SK-N-SH (cell line): Measurements from ENCODE around the gene RAG2. TPM values are rescaled to one million over a fixed set of nuclear protein-coding genes. Genes with fewer than 3 reads are reported as not detected.

Source experiments
- CTCF ChIA-PET: fragments of 300-600, 350-600 bp; formaldehyde crosslinking; extraction: SDS; loops from one replicate; lab custom pipeline; 2021; lab: Yijun Ruan, JAX
- POLR2A ChIA-PET: fragments of 350-600 bp; sonication (Branson Sonifier 250); formaldehyde crosslinking; extraction: SDS; loops from one replicate; lab custom pipeline; 2020; ENCODE audit warnings: antibody characterized with exemption, inconsistent platforms; lab: Yijun Ruan, JAX
- DNase-seq: peaks from one replicate; pipeline ENCODE4 v3.0.0; 2012
- H2AFZ ChIP-seq: fragments of 200-600 bp; sonication (generic); 2 replicates; pipeline ENCODE4 v1.8.1; 2016; ENCODE audit warnings: antibody characterized with exemption, mild to moderate bottlenecking, low read depth
- H3F3A ChIP-seq: fragments of 200-600 bp; sonication (generic); replicated peaks from 2 replicates; pipeline ENCODE3; 2016; ENCODE audit warnings: antibody characterized with exemption, mild to moderate bottlenecking; ENCODE audit not compliant: insufficient read depth
- H3K27ac ChIP-seq, 2 experiments: fragments of 200-500 bp in 1 of 2; fragments of 200-600 bp in 1 of 2; sonication (Bioruptor generic) in 1 of 2; sonication (generic), shearing (Covaris generic) in 1 of 2; 2 replicates each; pipeline versions ENCODE4 v1.5.1 to v1.6.1; 2014 to 2016; ENCODE audit warnings: low read depth in 2 of 2, inconsistent platforms in 1 of 2, low read length in 1 of 2, mild to moderate bottlenecking in 1 of 2, mixed read lengths in 1 of 2
- H3K27me3 ChIP-seq: fragments of 200-600 bp; sonication (generic), shearing (Covaris generic); 2 replicates; pipeline ENCODE4 v1.6.1; 2016; ENCODE audit warnings: mixed run types; ENCODE audit not compliant: insufficient read depth
- H3K36me3 ChIP-seq, 2 experiments: fragments of 200-500 bp in 1 of 2; fragments of 200-600 bp in 1 of 2; sonication (Bioruptor generic) in 1 of 2; sonication (generic) in 1 of 2; replicated peaks in 1 of 2; 2 replicates each; pipeline versions ENCODE3 to v1.5.1; 2014 to 2016; ENCODE audit warnings: low read length in 1 of 2, mild to moderate bottlenecking in 1 of 2; ENCODE audit not compliant: insufficient read depth in 2 of 2, control insufficient read depth in 1 of 2
- H3K4me1 ChIP-seq, 2 experiments: fragments of 200-500 bp in 1 of 2; fragments of 200-600 bp in 1 of 2; sonication (Bioruptor generic) in 1 of 2; sonication (generic), shearing (Covaris generic) in 1 of 2; 2 replicates each; pipeline versions ENCODE4 v1.5.1 to v1.6.1; 2014 to 2016; ENCODE audit warnings: low read depth in 1 of 2, low read length in 1 of 2, mixed run types in 1 of 2; ENCODE audit not compliant: insufficient read depth in 2 of 2, control insufficient read depth in 1 of 2
- H3K4me2 ChIP-seq: fragments of 200-600 bp; sonication (generic), shearing (Covaris generic); 2 replicates; pipeline ENCODE4 v1.6.1; 2017; ENCODE audit warnings: mixed run types
- H3K4me3 ChIP-seq, 2 experiments: fragments of 200-500 bp in 1 of 2; fragments of 200-600 bp in 1 of 2; sonication (Bioruptor generic) in 1 of 2; sonication (generic), shearing (Covaris generic) in 1 of 2; 2 replicates each; pipeline versions ENCODE4 v1.5.1 to v1.8.1; 2014 to 2016; ENCODE audit warnings: low read depth in 2 of 2, inconsistent platforms in 1 of 2, low read length in 1 of 2, mild to moderate bottlenecking in 1 of 2, mixed read lengths in 1 of 2, moderate library complexity in 1 of 2
- H3K79me2 ChIP-seq: fragments of 200-600 bp; sonication (generic); 2 replicates; pipeline ENCODE4 v1.8.1; 2017; ENCODE audit warnings: mild to moderate bottlenecking; ENCODE audit not compliant: insufficient read depth
- H3K9ac ChIP-seq: fragments of 200-600 bp; sonication (generic); 2 replicates; pipeline ENCODE4 v1.6.1; 2017; ENCODE audit warnings: mixed run types
- H3K9me2 ChIP-seq: fragments of 200-600 bp; sonication (generic); 2 replicates; pipeline ENCODE4 v1.6.1; 2017; ENCODE audit warnings: mixed run types
- H3K9me3 ChIP-seq: fragments of 200-600 bp; sonication (generic); 2 replicates; pipeline ENCODE4 v1.6.1; 2017; ENCODE audit warnings: mixed run types, mild to moderate bottlenecking, moderate library complexity
- H4K20me1 ChIP-seq: fragments of 200-600 bp; sonication (generic); 2 replicates; pipeline ENCODE4 v1.6.1; 2017; ENCODE audit warnings: mild to moderate bottlenecking, mixed run types; ENCODE audit not compliant: insufficient read depth
- CHD2 ChIP-seq: fragments of 150-350 bp; IDR thresholded peaks from 2 replicates; pipeline ENCODE4 v1.6.1; 2018; ENCODE audit warnings: low read length; ENCODE audit not compliant: partially characterized antibody
- EZH2phosphoT487 ChIP-seq: fragments of 200-600 bp; sonication (generic); IDR thresholded peaks from 2 replicates; pipeline ENCODE4 v1.6.1; 2017; ENCODE audit warnings: low read depth, mixed run types, mild to moderate bottlenecking, antibody characterized with exemption, moderate library complexity, borderline replicate concordance
- GABPA ChIP-seq: IDR thresholded peaks from 2 replicates; pipeline ENCODE4 v1.4.0; 2012; ENCODE audit warnings: low read depth, mild to moderate bottlenecking
- JUND ChIP-seq: IDR thresholded peaks from 2 replicates; pipeline ENCODE4 v1.4.0; 2012
- NRF1 ChIP-seq: IDR thresholded peaks from 2 replicates; pipeline ENCODE4 v1.6.1; 2012; ENCODE audit warnings: low read depth, mild to moderate bottlenecking, low read length
- POLR2AphosphoS5 ChIP-seq: IDR thresholded peaks from 2 replicates; pipeline ENCODE4 v1.6.1; 2012; ENCODE audit warnings: low read depth, low read length
- REST ChIP-seq: IDR thresholded peaks from 2 replicates; pipeline ENCODE4 v1.6.1; 2012; ENCODE audit warnings: mild to moderate bottlenecking, low read depth, low read length, moderate library complexity
- RFX5 ChIP-seq: IDR thresholded peaks from 2 replicates; pipeline ENCODE4 v1.6.1; 2012; ENCODE audit warnings: mild to moderate bottlenecking, improper control_type of control experiment, low read length
- TAF1 ChIP-seq: IDR thresholded peaks from 2 replicates; pipeline ENCODE4 v1.6.1; 2012; ENCODE audit warnings: low read depth, mild to moderate bottlenecking, low read length, moderate library complexity, borderline replicate concordance
- TEAD4 ChIP-seq: IDR thresholded peaks from 2 replicates; pipeline ENCODE4 v1.4.0; 2012; ENCODE audit warnings: mild to moderate bottlenecking, borderline replicate concordance; ENCODE audit not compliant: insufficient read depth
- USF2 ChIP-seq: fragments of 150-350 bp; IDR thresholded peaks from 2 replicates; pipeline ENCODE4 v1.6.1; 2017; ENCODE audit warnings: antibody characterized with exemption, low read length, low read depth, borderline replicate concordance
- YY1 ChIP-seq: IDR thresholded peaks from 2 replicates; pipeline ENCODE4 v1.4.0; 2012; ENCODE audit warnings: low read depth, mild to moderate bottlenecking
- WGBS: methylation state at CpG from one replicate; pipeline ENCODE4 v1.1.6; 2017; ENCODE audit warnings: low lambda C conversion rate; 5-methylcytosine and 5-hydroxymethylcytosine counted together
- polyA plus RNA-seq, 3 experiments: library from polyadenylated mRNA; depleted of rRNA; stranded (reverse); fragments of >200 nt; gene quantifications; 2 replicates each; pipeline ENCODE4 v1.2.3, GENCODE V29; 2012
- TF ChIP-seq, protein P1 (sequence below): IDR thresholded peaks from 2 replicates; pipeline ENCODE4 v1.4.0; 2012; ENCODE audit warnings: low read depth
- TF ChIP-seq, protein P2 (sequence below): IDR thresholded peaks from 2 replicates; pipeline ENCODE4 v1.4.0; 2012; ENCODE audit warnings: low read depth, borderline replicate concordance

Gene RAG2
- polyA plus RNA-seq, 1 of the 3 experiments (the other 2 are of a cell fraction), result 0.15 TPM

DNA sequence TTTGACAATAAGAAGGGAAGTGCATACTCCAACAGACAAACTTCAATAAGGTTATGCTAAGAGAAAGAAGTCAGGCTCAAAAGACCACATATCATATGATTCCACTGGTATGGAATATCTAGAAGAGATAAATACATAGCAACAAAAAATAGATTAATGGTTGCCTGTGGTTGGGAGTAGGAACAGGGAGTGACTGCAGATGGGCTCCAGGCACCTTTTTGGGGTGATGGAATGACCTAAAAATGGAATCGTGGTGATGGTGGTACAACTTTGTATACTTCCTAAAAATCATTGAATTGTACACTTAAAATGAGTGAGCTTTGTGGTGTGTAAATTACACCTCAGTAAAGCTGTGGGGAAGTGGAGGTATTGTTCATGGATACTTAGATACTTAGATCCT lies 29.0 kb upstream of the RAG2 start:
- Histone ChIP-seq H3K79me2 (no peaks in the 10 kb centered on the region), H3K9ac (no peak overlapping the region), H3K9me3 (no peaks in the 10 kb centered on the region), H3K27ac (peak overlapping the region in 1 of 2 experiments; percentile 99; a peak in 2 of 4 replicates), H2AFZ (no peak overlapping the region), H3K4me3 (no peak overlapping the region), H3K9me2 (no peaks in the 10 kb centered on the region), H3K27me3 (no peaks in the 10 kb centered on the region), H4K20me1 (no peaks in the 10 kb centered on the region), H3F3A (no peaks in the 10 kb centered on the region), H3K36me3 (peaks cover 0 to 2% of the 10 kb centered on the region in 2 experiments), H3K4me1 (peaks cover 0 to 49% of the 10 kb centered on the region in 2 experiments; a peak in 2 of 4 replicates), H3K4me2 (no peak overlapping the region)
- no peak for DNase-seq
- ChIA-PET POLR2A (interaction anchor here (2.0 kb wide), 1 partner anchor 62 kb away, joined by 16 read pairs; no protein-coding TSS in a partner anchor), CTCF (interaction anchor here (1.0 to 4.6 kb wide), 8 partner anchors 7 to 123 kb away, joined by 3 to 49 read pairs (median 6); no protein-coding TSS in a partner anchor)
- 26% methylated on average over 1 of the region's 1 CpG for WGBS
- TF ChIP-seq TAF1 (no peak), NRF1 (no peak), USF2 (no peak), CHD2 (no peak), JUND (no peak), GABPA (no peak), REST (no peak), POLR2AphosphoS5 (no peak), TEAD4 (no peak), EZH2phosphoT487 (no peak), RFX5 (no peak), YY1 (no peak)
- TF ChIP-seq, protein P1, sequence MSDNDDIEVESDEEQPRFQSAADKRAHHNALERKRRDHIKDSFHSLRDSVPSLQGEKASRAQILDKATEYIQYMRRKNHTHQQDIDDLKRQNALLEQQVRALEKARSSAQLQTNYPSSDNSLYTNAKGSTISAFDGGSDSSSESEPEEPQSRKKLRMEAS, result no peak
- TF ChIP-seq, protein P2, sequence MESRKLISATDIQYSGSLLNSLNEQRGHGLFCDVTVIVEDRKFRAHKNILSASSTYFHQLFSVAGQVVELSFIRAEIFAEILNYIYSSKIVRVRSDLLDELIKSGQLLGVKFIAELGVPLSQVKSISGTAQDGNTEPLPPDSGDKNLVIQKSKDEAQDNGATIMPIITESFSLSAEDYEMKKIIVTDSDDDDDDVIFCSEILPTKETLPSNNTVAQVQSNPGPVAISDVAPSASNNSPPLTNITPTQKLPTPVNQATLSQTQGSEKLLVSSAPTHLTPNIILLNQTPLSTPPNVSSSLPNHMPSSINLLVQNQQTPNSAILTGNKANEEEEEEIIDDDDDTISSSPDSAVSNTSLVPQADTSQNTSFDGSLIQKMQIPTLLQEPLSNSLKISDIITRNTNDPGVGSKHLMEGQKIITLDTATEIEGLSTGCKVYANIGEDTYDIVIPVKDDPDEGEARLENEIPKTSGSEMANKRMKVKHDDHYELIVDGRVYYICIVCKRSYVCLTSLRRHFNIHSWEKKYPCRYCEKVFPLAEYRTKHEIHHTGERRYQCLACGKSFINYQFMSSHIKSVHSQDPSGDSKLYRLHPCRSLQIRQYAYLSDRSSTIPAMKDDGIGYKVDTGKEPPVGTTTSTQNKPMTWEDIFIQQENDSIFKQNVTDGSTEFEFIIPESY, result no peak
